GM12891 (cell line): ENCODE data around the gene TELO2.

Source experiments
- POLR2A ChIP-seq: IDR thresholded peaks from 2 replicates; pipeline ENCODE4 v1.6.1; 2011; ENCODE audit warnings: low read depth, low read length, control low read depth
- POLR2AphosphoS5 ChIP-seq: IDR thresholded peaks from 2 replicates; pipeline ENCODE4 v1.6.1; 2011; ENCODE audit warnings: low read depth, low read length, control low read depth
- TAF1 ChIP-seq: IDR thresholded peaks from 2 replicates; pipeline ENCODE4 v1.6.1; 2011; ENCODE audit warnings: low read depth, low read length, control low read depth

DNA sequence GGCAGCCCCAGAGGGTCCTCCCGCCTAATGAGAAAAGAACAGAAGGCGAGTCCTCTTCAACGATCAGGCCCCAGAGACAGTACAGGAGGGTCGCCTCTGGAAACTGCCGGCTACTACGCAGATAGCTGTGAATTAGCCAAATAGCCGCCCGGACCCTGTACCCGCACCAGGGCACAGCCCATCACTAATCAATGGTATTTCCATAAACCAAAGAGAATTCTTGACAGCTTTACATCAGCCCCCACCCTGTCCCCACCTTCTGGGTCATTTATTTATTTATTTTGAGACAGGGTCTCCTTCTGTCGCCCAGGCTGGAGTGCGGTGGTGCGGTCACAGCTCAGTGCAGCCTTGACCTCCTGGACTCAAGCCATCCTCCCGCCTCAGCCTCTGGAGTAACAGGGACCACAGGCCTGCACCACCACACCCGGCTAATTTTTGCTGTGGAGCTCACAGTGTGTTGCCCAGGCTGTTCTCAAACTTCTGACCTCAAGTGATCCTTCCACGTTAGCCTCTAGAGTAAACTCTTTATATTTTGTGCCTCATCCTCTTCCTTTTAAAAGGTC, 17.5 kb upstream of the TELO2 start:
- no peak for TF ChIP-seq POLR2A
- no peak for TF ChIP-seq POLR2AphosphoS5
- TF ChIP-seq TAF1 = no peak
